GM21723 (cell line): Measurements from ENCODE around the gene SV2C.

Source experiments
- ATAC-seq: cut with Tn5 transposase; IDR thresholded peaks from one replicate; pipeline ENCODE4 v1.9.1; 2021; ENCODE audit warnings: mild to moderate bottlenecking, moderate library complexity; ENCODE audit not compliant: unreplicated experiment

The SV2C gene

DNA sequence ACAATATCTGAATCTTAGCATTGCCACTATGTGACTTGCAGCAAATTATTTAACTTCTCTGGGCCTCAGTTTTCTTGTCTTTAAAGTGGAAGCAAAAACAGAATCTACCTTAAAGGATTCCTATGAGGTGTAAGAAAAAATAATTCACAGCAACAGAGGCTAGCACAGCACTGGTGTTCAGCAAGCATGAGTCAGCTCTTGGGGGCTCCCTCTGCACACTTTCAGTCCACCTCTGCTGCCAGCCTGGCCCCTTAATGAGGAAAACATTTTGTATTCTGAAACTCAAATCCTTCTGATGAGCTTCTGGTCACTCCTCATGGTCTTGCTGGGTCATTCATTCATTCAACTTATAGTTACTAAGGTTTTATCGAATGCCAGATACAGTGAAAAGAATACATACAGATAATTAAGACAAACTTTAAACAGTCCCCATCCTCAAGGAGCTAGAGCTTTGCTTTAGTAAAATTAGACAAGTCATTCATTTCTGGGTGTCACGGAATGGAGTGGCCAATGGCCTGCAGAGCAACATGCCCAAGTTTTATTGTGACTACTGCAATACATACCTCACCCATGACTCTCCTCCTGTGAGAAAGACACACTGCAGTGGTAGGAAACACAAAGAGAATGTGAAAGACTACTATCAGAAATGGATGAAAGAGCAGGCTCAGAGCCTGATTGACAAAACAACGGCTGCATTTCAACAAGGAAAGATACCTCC is 293.1 kb downstream of the SV2C start:
- no peak for ATAC-seq

DNA sequence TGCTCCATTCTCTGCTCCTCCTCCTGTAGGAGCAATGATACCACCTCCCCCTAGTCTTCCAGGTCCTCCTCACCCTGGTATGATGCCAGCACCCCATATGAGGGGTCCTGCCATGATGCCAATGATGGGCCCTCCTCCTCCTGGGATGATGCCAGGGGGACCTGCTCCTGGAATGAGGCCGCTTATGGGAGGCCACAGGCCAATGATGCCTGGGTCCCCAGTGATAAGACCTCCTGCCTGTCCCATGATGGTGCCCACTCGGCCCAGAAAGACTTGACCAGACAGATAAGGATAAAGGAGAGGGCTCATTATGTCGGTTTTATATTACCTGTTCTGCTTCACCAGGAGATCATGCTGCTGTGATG is 293.7 kb downstream of the SV2C start:
- no peak for ATAC-seq

DNA sequence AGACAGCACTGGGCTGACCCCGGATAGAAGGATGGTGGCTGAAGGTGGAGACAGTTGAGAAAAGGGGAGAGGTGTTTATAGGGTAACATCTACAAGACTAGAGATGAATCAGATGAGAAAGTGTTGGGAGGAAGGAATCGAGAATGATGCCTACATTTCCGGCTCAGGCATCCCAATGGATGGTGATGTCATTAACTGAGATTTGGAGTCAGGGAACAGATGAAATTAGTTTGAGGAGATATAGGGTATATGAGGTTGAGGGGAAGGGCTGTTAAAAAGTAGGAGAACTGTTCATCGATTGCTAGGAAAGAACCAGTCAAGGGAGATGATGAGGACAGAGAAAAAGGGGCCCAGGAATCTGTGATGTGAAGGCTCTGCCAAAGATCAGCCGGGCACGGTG is 295.2 kb downstream of the SV2C start:
- no peak for ATAC-seq

GRCh38 chr5:76379316-76379715 is 296.1 kb downstream of the SV2C start:
- ATAC-seq = no peak

DNA sequence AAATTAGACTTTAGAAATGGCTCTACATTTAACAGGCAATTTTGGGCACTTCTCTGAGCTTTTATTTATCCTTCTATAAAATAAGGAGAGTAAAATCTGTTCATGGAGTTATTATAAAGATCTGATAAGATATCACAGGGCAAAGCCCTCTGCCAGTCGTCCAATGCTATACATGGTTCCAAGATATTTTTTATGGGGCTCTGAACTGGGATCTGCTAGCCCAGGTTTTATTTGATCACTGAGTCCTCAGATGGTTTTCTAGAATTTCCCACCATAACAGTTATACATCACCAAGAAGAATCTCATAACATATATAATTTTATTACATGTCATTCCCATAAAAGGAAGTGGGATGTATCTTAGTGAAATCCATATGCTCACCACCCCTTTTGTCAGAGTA is 296.7 kb downstream of the SV2C start:
- no peak for ATAC-seq

GRCh38 chr5:76380346-76381066 is 297.3 kb downstream of the SV2C start:
- no peak for ATAC-seq

DNA sequence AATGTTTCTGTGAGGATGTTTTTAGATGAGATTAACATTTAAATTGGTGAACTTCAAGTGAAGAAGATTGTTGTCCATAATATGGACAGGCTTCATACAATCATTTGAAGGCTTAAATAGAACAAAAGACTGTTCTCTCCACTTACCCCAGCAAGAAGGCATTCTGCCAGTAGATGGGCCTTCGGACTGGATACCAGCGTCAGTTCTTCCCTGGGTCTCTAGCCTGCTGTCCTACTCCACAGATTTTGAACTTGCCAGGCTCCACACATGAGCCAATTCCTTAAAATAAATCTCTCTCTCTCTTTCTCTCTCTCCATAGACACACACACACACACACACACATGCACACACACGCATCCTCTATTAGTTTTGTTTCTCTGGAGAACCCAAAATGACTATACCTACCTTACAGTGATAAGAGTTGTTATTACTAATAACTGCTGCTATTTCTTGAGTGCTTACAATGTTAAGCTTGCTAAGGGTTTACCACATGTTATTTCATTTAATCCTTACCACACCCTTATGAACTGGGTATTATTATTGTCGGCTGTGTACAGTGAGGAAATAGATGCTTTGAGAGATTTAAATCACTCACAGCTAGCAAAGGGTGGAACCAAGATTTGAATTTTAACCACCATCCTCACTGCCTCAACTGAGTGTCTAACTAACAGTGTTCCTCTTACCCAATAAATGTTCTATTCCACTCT is 300.1 kb downstream of the SV2C start:
- no peak for ATAC-seq

DNA sequence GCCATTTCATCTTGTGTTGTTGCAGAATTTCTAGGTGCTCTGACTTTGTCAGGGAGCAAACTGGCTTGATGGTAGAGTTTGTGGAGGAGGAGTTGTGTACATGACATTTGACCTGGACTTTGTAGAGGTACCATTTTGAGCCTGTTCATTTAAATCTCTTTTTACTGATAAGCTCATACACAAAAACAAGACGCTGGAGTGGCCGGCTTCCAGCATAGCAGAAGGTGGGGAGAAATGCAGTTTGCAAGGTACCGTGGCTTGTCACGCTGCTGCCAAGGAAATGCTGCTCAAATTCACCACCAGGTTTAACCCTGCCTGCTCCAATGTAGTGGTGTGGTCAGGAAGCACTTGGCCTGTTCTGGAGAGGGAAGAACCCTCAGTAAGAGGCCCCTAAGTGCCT is 301.0 kb downstream of the SV2C start:
- ATAC-seq = no peak

GRCh38 chr5:76384705-76385104 is 301.5 kb downstream of the SV2C start:
- ATAC-seq = no peak

- no peak for ATAC-seq
These were observed 302.4 kb downstream of the SV2C start for GRCh38 chr5:76385540-76385939.

DNA sequence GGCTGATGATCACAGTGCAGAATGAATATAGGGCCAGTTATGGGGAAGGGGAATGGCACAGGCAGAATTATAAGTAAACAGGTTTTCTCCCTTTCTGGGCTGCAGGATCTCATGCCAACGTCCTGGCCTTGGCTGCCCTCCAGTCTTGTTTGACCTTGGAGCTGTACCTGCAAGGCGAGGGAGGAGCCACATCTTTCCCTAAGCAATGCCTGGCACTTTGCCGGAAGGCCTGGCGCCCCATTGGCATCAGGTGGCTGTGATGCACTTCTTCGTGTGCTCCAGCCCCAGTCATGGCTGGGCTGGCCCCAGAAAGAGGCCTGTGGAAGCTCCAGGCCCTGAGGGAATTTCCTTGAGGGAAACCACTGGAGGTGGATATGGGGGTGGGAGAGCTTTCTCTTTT is 303.2 kb downstream of the SV2C start:
- ATAC-seq = no peak

DNA sequence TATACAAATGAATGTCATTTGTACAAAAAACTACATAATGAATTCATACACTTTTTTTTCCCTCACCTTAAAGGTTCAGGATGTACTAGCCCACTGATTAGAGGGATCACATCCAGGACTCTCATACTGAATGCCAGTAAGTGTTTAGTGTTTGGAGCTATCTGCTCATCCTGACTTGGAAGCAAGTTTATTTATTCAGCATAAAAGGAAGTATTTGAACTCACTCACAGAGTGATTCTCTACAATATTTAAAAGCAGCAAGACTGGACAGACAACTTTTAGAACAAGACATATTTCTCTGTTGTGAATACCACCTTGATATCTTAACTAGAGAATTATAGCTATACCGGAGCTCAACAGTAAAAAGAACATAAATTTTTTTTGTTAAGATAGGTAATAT is 305.1 kb downstream of the SV2C start:
- no peak for ATAC-seq

GRCh38 chr5:76388791-76389512 is 305.8 kb downstream of the SV2C start:
- no peak for ATAC-seq

DNA sequence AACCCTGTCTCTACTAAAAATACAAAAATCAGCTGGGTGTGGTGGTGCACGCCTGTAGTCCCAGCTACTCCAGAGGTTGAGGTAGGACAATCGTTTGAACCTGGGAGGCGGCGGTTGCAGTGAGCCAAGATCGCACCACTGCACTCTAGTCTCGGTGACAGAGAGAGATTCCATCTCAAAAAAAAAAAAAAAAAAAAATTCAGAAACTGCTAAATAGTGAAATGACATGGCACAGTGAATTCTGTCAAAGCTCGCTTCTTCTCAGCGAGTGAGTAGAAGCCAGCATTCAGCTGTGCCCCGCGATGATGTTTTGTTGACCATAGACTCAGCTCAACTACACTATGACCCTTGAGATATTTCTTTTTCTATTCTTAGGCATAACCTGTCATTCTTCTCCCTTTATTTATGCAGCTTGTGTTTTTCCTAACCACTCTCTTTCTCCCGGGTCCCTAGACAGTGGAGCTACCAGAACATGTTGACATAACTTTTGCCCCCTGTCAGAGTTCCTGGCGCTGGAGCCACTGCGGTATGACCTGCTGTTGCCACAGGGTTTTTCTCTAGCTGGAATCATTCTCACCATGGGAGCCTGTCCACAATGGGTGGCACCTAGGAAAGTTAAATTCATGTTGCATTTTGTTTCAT is 306.5 kb downstream of the SV2C start:
- ATAC-seq = no peak

DNA sequence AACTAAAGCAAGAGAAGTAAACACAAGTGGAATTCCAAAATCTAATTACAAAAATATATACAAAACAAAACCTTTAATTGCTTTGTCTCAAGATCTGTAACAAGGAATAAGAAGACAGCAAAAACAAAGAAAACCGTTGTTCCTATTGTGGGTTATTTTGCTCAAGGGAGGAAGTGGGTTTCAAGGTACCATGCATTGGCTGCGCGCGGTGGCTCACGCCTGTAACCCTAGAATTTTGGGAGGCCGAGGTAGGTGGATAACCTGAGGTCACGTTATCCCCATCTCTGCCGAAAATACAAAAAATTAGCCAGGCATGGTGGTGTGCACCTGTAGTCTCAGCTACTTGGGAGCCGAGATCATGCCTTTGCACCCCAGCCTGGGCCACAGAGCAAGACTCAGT is 307.8 kb downstream of the SV2C start:
- no peak for ATAC-seq

GRCh38 chr5:76393035-76393680 is 310.0 kb downstream of the SV2C start:
- no peak for ATAC-seq

DNA sequence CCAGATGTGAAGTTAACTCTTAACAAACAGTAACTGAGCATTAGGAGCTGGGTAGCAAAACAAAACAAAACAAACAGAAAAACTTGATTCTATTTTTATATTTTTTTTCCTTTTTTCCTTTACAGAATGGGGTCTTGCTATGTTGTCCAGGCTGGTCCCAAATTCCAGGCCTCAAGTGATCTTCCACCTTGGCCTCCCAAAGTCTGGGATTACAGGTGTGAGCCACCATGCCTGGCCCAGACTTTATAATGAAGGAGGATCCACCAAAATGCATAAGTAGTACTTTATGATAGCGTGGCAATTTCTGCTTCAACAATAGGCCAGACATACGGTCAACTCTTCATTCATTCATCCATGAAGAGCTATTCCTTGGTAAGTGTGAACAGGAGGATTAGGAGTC is 314.0 kb downstream of the SV2C start:
- no peak for ATAC-seq

DNA sequence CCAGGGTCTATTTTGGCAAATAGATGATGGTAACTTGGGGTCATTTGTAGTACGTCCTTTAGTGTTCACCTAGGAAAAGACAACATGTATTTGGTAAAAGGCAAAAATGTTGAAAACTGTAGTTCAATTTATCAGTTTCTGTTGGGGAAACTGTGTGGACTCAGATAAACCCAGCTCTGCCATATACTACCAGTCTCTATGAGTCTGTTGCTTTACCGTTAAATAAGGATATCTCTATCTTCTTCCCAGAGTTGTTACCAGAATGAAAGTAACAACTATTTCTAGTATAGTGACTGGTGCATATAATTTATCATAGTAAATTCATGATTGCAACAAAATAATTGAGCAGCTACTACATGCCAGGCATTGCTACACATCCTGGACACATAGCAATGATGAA is 316.1 kb downstream of the SV2C start:
- ATAC-seq = no peak

GRCh38 chr5:76400466-76400865 is 317.3 kb downstream of the SV2C start:
- no peak for ATAC-seq

- ATAC-seq = peak; percentile 18
These were observed 318.6 kb downstream of the SV2C start for GRCh38 chr5:76401801-76402250.
